Occipital lobe (tissue), 2 donors: ENCODE measurements around the gene SFSWAP. TPM values are rescaled to one million over a fixed set of nuclear protein-coding genes. Genes with fewer than 3 reads are reported as not detected.

ENCODE experiments used
- DNase-seq: peaks from one replicate; lab custom pipeline; 2025; lab: John Stamatoyannopoulos, UW
- total RNA-seq: library from RNA; depleted of rRNA; stranded (reverse); fragments of >200 nt; gene quantifications from one replicate; pipeline ENCODE4 v1.2.3, GENCODE V29; 2014

SFSWAP gene
- total RNA-seq, 1 donor from 2014 or later = 26.4 TPM

DNA sequence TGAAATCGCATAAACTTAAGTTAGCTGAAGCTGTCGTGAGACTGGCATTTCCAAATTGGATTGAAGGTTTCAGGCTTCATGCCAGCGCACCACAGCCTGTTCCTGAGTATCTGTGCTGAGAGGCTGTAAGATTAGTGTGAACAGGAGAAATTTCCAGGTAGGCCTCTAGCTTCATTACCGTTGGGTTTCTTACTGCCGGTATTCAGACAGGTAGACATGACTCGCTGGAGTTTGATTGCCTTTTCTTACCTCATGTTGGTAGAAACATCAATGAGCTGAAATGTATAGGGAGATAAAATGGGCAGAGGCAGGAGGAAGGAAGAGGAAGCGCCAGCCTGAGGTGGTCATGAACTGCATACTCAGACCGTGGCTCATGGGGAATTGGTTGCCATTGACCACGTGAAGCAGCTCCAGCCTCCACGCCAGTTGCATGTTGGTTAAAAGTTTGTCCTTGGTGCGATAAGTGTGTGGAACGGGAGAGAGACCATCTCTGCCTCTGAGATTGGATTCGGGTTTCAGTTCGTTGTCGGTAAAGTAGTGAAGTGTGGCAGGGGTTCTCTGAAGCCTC is 75.0 kb downstream of the SFSWAP start:
- DNase-seq = no peak

DNA sequence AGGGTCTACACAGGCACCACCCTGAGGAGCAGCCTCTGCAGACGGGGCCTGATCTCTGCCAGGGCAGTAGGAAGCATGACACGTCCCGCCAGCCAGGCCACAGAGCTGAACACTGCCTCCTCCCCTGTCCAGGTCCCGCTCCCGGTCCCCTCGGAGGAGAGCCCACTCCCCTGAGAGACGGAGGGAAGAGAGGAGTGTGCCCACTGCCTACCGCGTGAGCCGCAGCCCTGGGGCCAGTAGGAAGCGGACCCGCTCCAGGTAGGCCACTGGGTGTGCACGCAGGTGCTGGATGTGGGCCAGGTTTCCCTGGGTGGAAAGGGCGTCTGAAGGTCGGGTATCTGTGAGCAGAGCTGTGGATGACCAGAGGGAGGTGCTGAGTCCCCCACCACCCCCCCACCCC is 75.4 kb downstream of the SFSWAP start:
- no peak for DNase-seq

DNA sequence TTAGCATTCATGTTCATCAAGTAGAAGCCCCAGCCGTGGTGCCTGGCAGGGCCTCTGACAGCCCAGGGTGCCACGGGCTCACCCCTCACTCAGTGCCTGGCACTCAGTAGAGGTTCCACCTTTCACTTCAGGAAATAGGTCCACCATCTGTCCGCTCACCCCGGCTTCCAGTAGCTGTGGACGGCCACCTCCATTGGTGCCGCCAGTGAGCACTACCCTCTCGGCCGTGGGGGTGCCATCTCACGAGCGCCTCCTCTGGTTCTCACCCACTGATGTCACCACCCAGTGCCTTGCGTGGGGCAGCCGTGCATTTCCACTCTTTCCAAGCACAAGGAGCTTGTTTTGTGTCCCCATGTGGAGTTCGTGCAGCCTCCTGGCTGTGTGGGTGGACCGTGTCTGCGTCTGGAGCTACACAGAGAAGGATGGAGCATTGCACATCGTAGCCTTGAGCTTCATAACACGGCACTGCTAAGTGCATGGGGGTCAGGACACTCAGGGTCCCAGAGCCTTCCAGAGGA is 76.3 kb downstream of the SFSWAP start:
- peak; percentile 20 for DNase-seq

DNA sequence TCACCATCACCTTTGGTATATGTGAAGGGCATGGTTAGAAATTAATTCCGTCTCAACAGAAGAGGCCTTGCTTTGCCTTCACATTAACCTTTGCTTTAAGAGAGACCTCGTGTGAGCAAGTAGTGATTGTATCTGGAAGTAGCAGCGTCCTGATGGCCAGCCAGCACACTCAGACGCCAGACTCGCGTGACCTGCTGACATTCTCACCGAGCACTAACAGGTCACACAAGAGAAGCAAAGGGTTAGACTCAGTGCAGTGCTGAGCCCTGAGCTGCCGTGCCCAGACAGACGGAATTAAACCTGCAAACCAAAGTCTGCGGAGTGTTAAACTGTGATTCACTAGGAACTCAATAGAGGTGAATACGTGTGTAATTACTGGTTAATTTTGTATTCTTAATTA is 77.2 kb downstream of the SFSWAP start:
- no peak for DNase-seq

DNA sequence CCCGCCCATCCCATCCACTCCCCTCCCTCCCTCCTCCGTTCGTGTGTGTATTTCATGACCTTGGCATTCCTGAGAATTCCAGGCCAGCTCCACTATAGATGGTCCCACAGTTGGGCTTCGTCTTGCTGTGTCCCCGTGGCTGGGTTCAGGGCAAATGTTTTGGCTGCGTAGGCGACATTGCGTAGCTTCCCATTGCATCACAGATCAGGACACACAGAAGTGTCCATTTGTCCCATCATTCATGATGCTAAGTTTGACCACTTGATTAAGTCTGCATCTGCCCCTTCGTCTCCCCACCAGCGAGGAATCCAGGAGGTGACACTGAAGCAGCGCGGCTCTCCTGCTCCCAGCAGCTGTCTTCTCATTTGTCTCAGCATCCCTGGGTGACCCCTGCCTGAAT is 78.7 kb downstream of the SFSWAP start:
- DNase-seq = no peak

DNA sequence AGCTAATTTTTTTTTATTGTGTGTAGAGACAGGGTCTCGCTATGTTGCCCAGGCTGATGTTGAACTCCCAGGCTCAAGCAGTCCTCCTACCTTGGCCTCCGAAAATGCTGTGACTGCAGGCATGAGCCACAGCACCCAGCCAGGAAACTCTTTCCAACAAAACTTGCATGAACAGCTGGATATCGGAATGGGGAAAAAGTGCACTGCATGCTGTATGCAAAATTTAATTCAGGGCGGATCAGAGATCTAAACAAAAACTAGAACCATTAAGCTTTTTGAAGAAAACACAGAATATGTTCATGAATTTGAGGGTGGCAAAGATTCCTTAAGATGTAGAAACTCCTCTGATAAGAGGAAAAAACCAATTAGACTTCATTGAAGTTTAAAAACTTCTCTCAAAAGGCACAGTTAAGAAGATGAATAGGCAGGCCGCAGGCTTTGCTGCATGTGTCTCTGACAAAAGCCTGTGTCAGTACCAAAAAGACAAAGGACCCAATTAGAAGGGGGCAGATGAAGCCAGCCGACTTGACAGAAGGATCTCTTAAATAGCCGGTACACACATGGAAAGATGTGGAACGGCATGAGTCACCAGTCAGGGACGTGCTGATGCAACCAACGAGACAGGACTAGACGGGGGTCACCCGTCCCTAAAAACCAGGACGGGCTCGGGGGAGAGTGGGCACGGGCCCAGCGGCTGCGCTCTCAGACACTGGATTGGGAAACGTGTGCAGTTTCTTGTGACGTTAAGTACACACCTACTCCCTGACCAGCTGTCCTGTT is 82.5 kb downstream of the SFSWAP start:
- DNase-seq = peak; percentile 34

DNA sequence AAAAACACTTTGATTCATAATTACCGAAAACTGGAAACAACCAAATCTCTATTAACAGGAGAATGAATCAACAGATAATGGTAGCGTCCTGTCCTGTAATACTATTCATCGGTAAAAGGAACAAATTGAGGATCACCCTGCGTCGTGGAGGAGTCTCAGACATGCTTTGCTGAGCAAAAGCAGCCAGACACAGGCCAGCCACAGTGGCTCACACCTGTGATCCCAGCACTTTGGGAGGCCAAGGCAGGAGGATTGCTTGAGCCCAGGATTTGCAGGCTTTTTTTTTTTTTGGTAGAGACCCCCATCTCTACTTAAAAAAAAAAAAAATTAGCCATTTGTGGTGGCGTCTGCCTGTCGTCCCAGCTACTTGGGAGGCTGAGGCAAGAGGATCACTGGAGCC is 83.2 kb downstream of the SFSWAP start:
- DNase-seq = no peak

DNA sequence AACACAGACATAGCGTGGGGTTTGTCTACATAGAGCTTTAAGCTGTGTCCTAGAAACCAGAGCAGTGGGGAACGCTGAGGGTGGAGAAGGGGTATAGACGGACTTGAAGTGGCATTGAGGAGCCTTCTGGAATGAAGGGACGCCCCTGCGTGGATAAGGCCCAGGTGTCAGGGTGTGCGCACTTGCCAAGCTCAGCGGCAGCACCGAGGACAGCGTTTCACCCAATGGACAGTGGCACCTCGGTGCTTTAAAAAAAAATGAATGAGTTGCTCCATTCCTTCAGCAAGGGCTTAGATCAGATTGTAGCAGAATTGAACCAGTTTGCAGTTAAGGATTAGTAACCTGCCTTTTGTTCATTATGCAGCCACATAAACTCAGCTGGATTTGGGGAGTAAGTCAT is 83.7 kb downstream of the SFSWAP start:
- DNase-seq = no peak

DNA sequence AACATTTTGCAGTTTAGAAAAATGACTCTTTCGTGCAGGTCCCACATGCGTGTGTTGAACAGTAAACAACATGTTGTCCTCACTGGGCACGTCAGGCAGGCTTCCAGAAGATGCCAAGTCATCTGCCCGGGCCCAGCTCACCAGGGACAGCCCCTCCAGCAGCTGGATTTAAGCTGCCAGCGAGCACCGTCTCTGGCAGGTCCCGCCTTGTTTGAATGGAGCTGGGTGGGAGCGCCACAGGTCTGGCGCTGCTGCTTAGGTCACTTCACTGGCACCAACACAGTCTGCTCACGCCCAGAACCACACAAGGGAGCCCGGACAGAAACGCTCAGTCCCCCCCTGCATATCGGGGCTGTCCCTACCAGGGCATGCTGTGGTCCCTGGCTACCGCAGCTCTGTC is 84.2 kb downstream of the SFSWAP start:
- no peak for DNase-seq

DNA sequence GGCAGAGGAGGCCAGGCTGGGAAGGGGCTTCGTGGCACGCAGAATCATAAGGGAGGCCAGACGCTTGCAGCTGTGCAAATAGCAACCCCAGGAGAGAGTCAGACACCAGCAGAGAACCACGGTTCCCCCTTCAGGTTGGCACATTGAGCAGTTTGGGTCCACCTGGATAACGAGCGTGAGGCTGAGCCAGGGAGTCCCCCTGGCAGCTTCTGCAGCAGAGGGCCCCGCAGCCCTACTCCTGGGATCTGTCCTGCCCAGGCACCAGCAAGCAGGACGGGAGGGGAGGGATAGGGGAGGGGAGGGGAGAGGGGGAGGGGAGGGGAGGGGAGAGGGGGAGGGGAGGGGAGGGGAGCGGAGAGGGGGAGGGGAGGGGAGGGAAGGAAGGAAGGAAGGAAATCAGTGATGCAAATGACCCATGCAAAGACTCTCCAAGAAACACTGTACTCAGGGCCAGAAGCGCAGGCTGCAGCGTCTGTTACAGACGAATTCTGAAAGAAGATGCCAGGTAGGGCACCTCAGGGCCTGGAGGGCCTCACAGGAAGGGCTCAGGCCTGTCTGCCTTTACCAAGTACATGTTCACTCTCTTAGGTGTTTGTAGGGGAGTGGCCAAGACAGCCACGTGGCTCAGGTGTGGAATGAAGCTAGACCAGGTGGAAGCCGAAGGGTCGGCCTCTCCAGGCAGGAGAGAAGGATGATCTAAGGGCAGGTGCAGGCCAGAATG is 85.0 kb downstream of the SFSWAP start:
- DNase-seq = no peak

DNA sequence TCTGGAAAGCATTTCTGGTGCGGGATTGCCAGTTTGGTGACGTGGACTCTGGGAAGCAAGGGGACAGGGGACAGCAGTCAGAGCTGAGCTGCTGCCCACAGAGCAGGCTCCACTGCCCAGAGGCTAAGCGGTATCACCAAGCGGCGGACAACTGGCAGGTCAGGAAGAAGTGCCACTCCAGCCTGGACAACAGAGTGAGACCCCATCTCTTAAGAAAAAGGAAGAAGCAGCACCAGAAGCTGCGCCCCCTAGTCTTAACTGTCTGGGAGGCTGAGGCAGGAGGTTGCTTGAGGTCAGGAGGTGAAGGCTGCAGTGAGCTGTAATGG is 85.5 kb downstream of the SFSWAP start:
- DNase-seq = no peak

DNA sequence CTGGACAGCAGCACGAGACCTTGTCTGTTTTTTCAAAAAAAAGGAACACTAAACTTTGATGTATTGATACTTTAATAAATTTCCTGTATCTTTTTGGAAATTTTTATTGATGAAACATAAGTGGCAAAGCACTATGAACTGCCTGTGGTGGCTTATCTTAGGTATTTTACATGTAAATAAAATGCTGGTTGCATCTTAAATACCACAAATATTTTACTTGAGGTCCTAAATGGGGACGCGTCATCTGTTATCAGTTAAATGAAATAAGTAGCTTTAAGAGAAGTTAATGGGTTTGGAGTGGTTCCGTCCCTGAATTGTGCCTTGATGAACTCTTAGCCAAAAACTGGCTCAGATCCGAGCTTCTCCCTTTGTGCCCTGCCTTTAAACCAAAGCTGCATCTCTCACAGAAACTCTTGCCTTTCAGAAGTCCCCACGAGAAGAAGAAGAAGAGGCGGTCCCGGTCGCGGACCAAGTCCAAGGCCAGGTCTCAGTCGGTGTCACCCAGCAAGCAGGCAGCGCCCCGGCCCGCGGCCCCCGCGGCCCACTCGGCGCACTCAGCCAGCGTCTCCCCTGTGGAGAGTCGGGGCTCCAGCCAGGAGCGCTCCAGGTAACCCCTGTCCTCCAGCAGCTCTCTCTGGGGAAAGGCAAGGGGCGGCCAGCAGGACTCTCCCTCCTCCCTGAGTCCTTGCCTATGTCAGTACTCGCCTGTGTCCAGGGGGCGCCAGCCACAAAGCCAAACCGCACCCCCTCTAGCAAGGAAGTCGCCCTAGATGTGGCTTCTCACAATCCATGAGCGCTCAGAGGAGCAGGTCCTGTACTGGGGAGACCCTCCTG is 86.1 kb downstream of the SFSWAP start:
- DNase-seq = no peak

DNA sequence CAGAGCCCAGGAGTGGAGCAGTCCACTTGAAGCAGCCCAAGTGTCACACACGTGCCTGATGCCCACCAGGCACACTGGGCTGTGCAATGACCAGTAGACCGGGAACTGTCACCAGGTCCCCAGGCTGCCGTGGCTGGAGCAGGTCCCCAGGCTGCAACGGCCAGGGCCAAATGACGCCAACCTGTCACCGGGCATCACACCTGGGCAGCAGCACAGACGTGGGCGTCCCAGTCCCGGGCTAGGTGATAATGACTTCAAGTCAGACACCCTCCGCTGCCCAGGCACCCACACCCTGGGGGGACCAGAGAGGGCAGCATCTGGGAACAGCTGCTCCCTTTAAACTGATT is 86.7 kb downstream of the SFSWAP start:
- DNase-seq = no peak

DNA sequence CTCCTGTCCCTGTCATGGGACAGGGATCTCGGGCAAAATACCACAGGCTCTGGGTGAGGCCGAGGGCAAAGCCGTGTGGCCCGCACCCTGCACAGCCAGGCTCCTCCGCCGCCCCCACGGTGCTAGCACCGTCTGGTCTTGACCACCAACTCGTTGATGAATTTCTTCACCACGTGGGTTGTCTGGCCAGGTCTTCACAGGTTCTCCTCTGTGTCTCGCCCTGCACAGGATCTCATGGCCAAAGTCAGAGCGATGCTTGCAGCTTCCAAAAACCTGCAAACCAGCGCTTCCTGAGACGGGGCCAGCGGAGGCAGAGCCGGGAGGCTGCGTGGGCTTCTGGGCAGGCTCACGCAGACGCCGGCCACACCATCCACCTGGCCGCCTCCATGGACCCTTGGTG is 88.3 kb downstream of the SFSWAP start:
- DNase-seq = no peak

DNA sequence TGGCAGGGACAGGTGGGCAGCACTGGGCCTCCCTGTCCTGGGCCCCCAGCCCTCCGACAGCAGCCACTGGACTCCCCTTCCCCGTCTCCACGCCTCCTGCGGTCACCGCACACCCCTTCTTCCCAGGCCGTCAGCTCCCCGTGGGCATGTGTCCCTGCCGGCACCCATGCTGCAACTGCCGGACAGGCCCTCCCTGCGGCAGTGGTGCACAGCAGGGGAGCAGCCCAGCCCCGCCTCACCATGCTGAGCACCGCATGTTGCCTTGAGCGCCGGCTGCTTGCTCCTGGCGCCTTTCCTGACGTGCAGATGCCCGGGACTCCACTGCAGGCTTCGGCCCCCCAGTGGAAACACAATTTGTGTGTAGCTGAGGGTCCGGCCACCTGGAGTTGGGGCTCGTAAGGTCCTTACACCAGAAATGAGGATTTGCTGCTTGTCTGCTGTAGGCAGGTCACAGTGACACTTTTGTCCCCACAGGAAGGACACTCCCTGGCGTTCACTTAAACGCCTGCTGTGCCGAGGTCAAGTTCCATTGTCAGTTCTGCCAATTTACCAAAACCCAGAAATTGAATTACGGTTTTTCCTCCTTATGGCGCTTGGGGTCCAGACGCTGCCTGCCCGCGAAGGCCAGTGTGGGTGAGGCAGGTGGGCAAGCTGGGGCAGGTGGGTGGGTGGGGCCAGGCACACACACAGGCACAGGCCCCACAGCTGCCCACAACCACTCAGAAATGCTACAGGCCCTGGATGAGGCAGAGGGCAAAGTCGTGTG is 89.1 kb downstream of the SFSWAP start:
- DNase-seq = no peak

DNA sequence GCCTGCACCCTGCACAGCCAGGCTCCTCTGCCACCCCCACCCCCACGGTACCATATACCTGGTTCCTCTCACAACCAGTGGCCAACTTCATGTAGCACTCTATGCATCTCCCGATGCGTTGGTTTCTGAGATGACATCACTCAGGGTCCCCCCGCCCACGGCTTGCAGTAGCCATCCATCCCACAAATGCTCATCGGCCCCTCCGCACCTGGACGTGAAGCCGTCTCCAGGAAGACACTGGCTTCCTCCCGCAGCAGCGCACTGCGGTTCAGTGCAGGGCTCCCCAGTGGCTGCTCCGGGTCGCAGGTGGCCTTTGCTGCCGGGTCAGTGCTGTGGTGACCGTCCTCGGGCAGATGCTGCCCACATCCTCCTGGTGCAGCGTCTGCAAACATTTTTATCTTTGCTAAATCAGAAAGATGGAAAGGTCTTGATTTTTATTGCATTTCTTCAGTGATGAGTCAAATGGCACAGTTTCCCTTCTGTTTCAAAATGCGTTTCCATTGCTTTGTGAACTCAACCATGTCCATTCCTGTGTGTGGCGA is 89.8 kb downstream of the SFSWAP start:
- no peak for DNase-seq

DNA sequence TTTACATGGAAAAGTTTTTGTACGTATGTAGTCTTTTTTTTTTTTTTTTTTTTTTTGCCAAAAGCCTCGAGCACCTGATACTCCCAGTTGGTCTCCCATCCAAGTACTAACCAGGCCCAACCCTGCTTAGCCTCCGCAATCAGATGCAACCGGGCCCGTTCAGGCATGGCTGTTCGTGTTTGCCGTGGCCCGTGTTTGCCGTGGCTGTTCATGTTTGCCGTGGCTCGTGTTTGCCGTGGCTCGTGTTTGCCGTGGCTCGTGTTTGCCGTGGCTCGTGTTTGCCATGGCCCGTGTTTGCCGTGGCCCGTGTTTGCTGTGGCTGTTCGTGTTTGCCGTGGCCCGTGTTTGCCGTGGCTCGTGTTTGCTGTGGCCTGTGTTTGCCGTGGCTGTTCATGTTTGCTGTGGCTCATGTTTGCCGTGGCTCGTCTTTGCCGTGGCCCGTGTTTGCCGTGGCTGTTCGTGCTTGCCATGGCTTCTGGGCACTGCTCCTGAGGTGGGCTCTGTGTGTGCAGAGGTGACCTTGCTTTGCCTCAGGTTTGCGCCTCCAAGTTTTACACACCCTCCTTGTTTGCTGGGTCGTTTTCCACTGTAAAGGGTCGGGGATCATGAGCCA is 90.5 kb downstream of the SFSWAP start:
- no peak for DNase-seq

DNA sequence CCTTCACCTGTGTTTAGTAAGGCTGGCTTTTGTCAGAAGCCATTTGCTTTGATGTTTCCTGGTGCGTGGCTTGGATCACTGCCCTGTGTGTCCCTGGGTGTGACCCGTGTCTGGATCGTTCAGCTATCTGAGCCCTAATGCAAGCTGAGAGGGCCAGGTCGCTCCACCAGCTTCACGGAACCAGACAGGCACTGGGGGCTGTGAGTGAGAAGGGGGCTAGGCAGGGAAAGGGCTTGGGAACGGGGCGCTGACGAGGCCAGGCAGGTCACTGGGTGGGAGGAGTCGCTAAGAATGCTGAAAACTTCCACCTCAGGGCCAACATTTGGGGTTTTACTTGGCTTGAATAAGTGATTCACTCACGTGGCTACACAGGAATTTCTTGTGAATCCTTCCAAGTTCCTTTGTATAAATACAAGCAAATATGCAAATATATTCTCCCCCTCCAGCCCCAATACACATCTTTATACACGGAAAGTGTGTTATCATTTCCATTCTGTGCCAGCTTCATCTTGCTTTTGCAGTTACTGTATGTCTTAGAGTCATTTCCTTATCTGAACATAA is 93.2 kb downstream of the SFSWAP start:
- no peak for DNase-seq

DNA sequence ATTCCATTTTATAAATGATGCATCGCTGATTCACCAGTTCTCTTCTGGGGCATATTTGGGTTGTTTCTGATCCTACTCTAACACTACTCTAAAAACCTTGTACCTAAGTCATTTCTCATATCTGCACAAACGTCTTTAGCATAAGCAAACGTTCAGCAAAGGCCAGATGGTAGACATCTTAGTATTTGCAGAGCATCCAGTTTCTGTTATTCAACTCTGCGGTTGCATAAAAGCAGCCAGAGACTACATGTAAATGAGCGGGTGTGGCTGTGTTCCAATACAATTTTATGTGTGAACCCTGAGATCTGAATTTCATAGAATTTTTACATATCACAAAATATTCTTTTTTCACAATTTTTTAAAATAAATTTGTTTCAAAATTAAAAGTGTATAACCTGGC is 94.5 kb downstream of the SFSWAP start:
- no peak for DNase-seq

DNA sequence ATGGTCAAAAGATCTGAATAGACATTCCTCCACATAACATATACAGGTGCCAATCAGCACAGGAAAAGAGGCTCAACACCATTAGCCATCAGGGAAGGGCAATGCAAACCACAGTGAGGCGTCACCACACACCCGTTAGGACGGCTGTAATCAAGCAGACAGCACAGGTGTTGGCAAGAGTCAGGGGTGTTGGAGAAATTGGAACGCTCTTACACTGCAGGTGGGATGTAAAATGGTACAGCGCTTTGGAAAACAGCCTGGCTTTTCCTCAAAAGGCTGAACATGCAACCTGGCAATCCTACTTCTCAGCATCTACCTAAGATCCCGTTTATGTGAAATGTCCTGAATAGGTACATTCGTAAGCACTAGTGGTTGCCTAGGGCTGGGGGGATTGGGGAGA is 95.8 kb downstream of the SFSWAP start:
- no peak for DNase-seq
